Measurements from ENCODE around the gene IGFL2. TPM values are rescaled to one million over a fixed set of nuclear protein-coding genes. Genes with fewer than 3 reads are reported as not detected.

The IGFL2 gene
- total RNA-seq, 2 experiments from 2014 or later, result not detected

DNA sequence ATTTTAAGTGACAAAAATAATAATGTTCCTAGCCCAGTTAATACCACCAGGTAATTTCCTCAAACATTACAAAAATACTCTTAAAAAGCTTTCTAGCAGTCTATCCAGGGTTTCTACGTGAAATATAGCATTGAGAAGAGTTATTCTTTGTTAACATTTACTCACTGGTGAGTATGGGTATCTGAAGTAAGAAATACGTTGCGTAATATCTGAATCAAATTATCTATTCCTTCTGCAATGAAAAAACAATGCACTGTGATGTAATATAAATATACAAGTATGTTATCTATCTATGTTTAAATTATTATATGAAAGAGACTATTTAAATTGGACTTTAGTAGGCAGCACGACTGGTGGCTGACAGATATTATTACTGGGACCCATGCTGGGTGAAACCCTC is 5.7 kb upstream of the IGFL2 start:
- Histone ChIP-seq H4K20me1 (ENCODE audit: insufficient read depth, low read length) (no peaks in the 10 kb centered on the region), H2AFZ (ENCODE audit: low read length) (no peak overlapping the region), H3K4me1 (ENCODE audit: insufficient read depth, low read length, poor library complexity, severe bottlenecking) (no peaks in the 10 kb centered on the region), H3K9me2 (ENCODE audit: insufficient read depth, low read length) (no peaks in the 10 kb centered on the region), H3K9me3 (ENCODE audit: low read length) (no peaks in the 10 kb centered on the region), H3K36me3 (ENCODE audit: insufficient read depth, low read length) (no peaks in the 10 kb centered on the region), H3K27ac (ENCODE audit: low read depth, low read length, poor library complexity, severe bottlenecking) (no peak overlapping the region), H3K4me2 (ENCODE audit: low read length) (no peak overlapping the region), H3K4me3 (ENCODE audit: low read depth, low read length, poor library complexity, severe bottlenecking) (no peak overlapping the region), H3K79me2 (ENCODE audit: insufficient read depth, low read depth, low read length) (no peaks in the 10 kb centered on the region)
- CTCF ChIA-PET (ENCODE audit: unreplicated experiment), result no interaction called here
- POLR2A ChIA-PET, result no interaction called here
- no peak for TF ChIP-seq EZH2phosphoT487 (IDR thresholded peaks at IDR 0.05; ENCODE audit: borderline replicate concordance, low read depth, low read length)
- TF ChIP-seq, protein P1, sequence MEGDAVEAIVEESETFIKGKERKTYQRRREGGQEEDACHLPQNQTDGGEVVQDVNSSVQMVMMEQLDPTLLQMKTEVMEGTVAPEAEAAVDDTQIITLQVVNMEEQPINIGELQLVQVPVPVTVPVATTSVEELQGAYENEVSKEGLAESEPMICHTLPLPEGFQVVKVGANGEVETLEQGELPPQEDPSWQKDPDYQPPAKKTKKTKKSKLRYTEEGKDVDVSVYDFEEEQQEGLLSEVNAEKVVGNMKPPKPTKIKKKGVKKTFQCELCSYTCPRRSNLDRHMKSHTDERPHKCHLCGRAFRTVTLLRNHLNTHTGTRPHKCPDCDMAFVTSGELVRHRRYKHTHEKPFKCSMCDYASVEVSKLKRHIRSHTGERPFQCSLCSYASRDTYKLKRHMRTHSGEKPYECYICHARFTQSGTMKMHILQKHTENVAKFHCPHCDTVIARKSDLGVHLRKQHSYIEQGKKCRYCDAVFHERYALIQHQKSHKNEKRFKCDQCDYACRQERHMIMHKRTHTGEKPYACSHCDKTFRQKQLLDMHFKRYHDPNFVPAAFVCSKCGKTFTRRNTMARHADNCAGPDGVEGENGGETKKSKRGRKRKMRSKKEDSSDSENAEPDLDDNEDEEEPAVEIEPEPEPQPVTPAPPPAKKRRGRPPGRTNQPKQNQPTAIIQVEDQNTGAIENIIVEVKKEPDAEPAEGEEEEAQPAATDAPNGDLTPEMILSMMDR (conservative IDR thresholded peaks at IDR 0.05; ENCODE audit: low read length), result no peak
- BruUV-seq (replicated peaks), result no TSS peak
- no peak for DNase-seq (ENCODE audit: low spot score)
- intact Hi-C loops (cut with micrococcal nuclease; ENCODE audit: unreplicated experiment), result no loop called here

DNA sequence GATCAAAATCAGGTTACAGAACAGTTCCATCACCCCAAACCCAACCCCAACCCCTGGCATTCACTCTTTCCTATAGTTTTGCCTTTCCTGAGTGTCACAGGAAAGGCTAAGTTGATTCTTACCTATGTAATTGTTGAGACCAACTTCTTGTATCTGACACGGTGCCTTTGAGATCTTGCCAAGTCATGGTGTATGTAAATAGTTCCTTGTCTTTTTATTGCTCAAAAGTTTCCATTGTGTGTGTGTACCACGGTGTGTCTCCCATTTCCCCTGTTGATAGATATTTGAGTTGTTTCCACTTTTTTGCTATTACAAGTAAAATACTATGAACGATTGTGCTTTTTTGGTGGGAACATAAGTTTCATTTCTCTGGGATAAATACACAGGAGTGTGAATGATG is 3.3 kb upstream of the IGFL2 start:
- intact Hi-C loops (cut with micrococcal nuclease; ENCODE audit: unreplicated experiment), result no loop called here

DNA sequence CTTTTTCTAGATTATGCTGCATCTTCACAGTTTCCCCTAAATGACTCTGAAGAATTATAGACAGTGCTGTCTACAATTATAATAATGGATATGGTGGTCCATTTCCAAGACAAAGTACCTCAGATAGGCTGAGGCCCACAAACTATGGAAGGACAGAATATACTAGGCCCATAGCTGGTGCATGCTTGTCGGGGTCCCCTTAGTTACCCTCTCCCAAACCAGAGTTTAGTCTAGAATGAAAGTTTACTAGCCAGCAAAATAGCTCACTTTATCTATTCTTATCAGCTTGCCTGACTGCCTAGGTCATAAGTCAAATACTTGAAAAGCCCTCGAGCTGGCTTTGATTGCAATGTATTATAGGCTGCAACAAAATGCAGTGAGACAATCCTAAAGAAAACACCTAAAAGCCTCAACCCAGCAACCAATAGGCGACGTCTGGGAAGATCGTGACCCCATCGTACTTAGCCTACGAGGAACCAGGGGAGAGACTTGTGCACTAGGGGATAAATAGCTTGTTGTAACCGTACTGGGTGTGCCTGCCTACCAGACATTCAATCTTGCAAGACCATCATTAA is 785 bp upstream of the IGFL2 start:
- no peaks in the 10 kb centered on the region for H3K36me3 ChIP-seq (ENCODE audit: insufficient read depth, low read length)
- no peak overlapping the region for H3K4me2 ChIP-seq (ENCODE audit: low read length)
- ChIA-PET CTCF (ENCODE audit: unreplicated experiment) (no interaction called here), POLR2A (no interaction called here)
- H3K27ac ChIP-seq (ENCODE audit: low read depth, low read length, poor library complexity, severe bottlenecking), result no peak overlapping the region
- no peaks in the 10 kb centered on the region for H4K20me1 ChIP-seq (ENCODE audit: insufficient read depth, low read length)
- H2AFZ ChIP-seq (ENCODE audit: low read length), result no peak overlapping the region
- no peak for TF ChIP-seq EZH2phosphoT487 (IDR thresholded peaks at IDR 0.05; ENCODE audit: borderline replicate concordance, low read depth, low read length)
- TF ChIP-seq, protein P1 (conservative IDR thresholded peaks at IDR 0.05; ENCODE audit: low read length), result no peak
- no peaks in the 10 kb centered on the region for H3K9me2 ChIP-seq (ENCODE audit: insufficient read depth, low read length)
- no TSS peak for BruUV-seq (replicated peaks)
- no peaks in the 10 kb centered on the region for H3K9me3 ChIP-seq (ENCODE audit: low read length)
- no peaks in the 10 kb centered on the region for H3K4me1 ChIP-seq (ENCODE audit: insufficient read depth, low read length, poor library complexity, severe bottlenecking)
- H3K4me3 ChIP-seq (ENCODE audit: low read depth, low read length, poor library complexity, severe bottlenecking), result no peak overlapping the region
- intact Hi-C loops (cut with micrococcal nuclease; ENCODE audit: unreplicated experiment), result no loop called here
- H3K79me2 ChIP-seq (ENCODE audit: insufficient read depth, low read depth, low read length), result no peaks in the 10 kb centered on the region
- no peak for DNase-seq (ENCODE audit: low spot score)

More for the DNA sequence above, 3.3 kb upstream of the IGFL2 start:
- no peak for TF ChIP-seq EZH2phosphoT487 (IDR thresholded peaks at IDR 0.05; ENCODE audit: borderline replicate concordance, low read depth, low read length)
- TF ChIP-seq, protein P1 (conservative IDR thresholded peaks at IDR 0.05; ENCODE audit: low read length), result no peak
- Histone ChIP-seq H4K20me1 (ENCODE audit: insufficient read depth, low read length) (no peaks in the 10 kb centered on the region), H3K4me3 (ENCODE audit: low read depth, low read length, poor library complexity, severe bottlenecking) (no peak overlapping the region), H3K9me3 (ENCODE audit: low read length) (no peaks in the 10 kb centered on the region), H3K36me3 (ENCODE audit: insufficient read depth, low read length) (no peaks in the 10 kb centered on the region), H3K27ac (ENCODE audit: low read depth, low read length, poor library complexity, severe bottlenecking) (no peak overlapping the region), H3K4me2 (ENCODE audit: low read length) (no peak overlapping the region), H3K79me2 (ENCODE audit: insufficient read depth, low read depth, low read length) (no peaks in the 10 kb centered on the region), H3K4me1 (ENCODE audit: insufficient read depth, low read length, poor library complexity, severe bottlenecking) (no peaks in the 10 kb centered on the region), H2AFZ (ENCODE audit: low read length) (no peak overlapping the region), H3K9me2 (ENCODE audit: insufficient read depth, low read length) (no peaks in the 10 kb centered on the region)
- no TSS peak for BruUV-seq (replicated peaks)
- ChIA-PET CTCF (ENCODE audit: unreplicated experiment) (no interaction called here), POLR2A (no interaction called here)
- no peak for DNase-seq (ENCODE audit: low spot score)

All from OCI-LY7 (cell line).